ENCODE measurements around the gene TMEM200B. TPM values are rescaled to one million over a fixed set of nuclear protein-coding genes. Genes with fewer than 3 reads are reported as not detected.
A peak's percentile ranks its signal among the peaks of the same experiment; 100 is the strongest.

Gene TMEM200B
- total and polyA plus RNA-seq, 10 donors, result 0.98 to 5.6 (median 3.7) TPM

DNA sequence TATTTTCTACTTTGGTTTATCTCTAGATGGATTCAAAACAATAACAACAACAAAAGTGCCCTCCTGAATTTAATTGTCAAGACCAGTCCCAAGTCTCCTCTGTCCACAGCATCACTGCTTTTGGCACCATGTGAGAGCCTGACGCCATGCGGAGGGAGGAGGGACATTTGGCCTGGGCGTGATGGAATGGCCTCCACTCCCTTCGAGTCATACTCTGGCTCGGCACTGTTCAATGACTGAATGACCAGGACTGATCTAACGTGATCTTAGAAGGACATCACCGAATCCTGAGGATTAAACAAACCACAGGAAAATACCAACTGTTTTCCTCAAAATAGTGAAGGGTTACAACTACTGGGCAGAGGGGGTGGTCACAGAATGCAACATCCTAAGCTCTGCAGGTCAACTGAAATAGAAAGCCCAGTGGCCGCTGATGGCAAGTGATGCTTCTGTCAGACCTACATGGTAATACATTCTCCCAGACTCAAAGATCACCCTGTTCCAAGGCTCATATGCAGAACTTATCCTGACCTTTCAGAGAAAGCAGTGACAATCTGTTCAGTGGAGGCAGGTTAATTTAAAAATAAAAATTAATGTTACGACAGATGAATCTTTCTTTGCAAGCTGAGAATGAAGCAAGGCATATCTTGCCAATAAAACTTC is 38.9 kb upstream of the TMEM200B start:
- peak overlapping the region in 2 of 8 donors; percentile 2 to 4 for H3K27ac ChIP-seq
- WGBS, 5 donors, result 81 to 90% (median 88%) methylated on average over 9 of the region's 9 CpGs
- no peaks in the 10 kb centered on the region for H3K27me3 ChIP-seq (replicated peaks in 1 of 7)
- peaks cover 0 to 77% (median 46%) of the 10 kb centered on the region in 6 donors for H3K4me1 ChIP-seq
- no peak for DNase-seq
- H3K9me3 ChIP-seq, result no peaks in the 10 kb centered on the region
- intact Hi-C loops (cut with DNase I; ENCODE audit: low total_unique reads), result no loop called here
- H3K4me3 ChIP-seq, result no peak overlapping the region
- peak in 1 of 3 donors; percentile 28 for TF ChIP-seq POLR2AphosphoS5 (IDR thresholded peaks at IDR 0.05)
- no peak for TF ChIP-seq POLR2A (IDR thresholded peaks at IDR 0.05)
- TF ChIP-seq CTCF (IDR thresholded peaks at IDR 0.05 in 8 of 11, conservative IDR thresholded peaks at IDR 0.05 in 3 of 11), result no peak
- H3K36me3 ChIP-seq, result peaks cover 0 to 99% (median 63%) of the 10 kb centered on the region in 6 donors

- intact Hi-C loops (cut with DNase I; ENCODE audit: low total_unique reads), result no loop called here
- no peak for TF ChIP-seq POLR2A (IDR thresholded peaks at IDR 0.05)
- TF ChIP-seq POLR2AphosphoS5 (IDR thresholded peaks at IDR 0.05), result no peak
- no peak for TF ChIP-seq CTCF (IDR thresholded peaks at IDR 0.05 in 8 of 11, conservative IDR thresholded peaks at IDR 0.05 in 3 of 11)
- no peak for DNase-seq
- peak overlapping the region in 1 of 8 donors; percentile 2 for H3K27ac ChIP-seq
- no peaks in the 10 kb centered on the region for H3K9me3 ChIP-seq
- 51 to 63% (median 58%) methylated on average over 4 of the region's 4 CpGs for WGBS, 5 donors
- H3K4me3 ChIP-seq, result no peak overlapping the region
- peaks cover 3 to 99% (median 64%) of the 10 kb centered on the region in 6 donors for H3K36me3 ChIP-seq
- H3K4me1 ChIP-seq, result peaks cover 0 to 77% (median 46%) of the 10 kb centered on the region in 6 donors
- H3K27me3 ChIP-seq (replicated peaks in 1 of 7), result no peaks in the 10 kb centered on the region
Measured at GRCh38 chr1:29162025-29162424, 38.3 kb upstream of the TMEM200B start.

GRCh38 chr1:29159773-29160172 is 36.1 kb upstream of the TMEM200B start:
- 49 to 69% (median 60%) methylated on average over 3 of the region's 3 CpGs for WGBS, 5 donors
- Histone ChIP-seq H3K27ac (no peak overlapping the region), H3K9me3 (no peaks in the 10 kb centered on the region), H3K4me1 (peaks cover 0 to 70% (median 47%) of the 10 kb centered on the region in 6 donors), H3K36me3 (peaks cover 3 to 99% (median 65%) of the 10 kb centered on the region in 6 donors), H3K4me3 (no peak overlapping the region), H3K27me3 (replicated peaks in 1 of 7) (no peaks in the 10 kb centered on the region)
- intact Hi-C loops (cut with DNase I; ENCODE audit: low total_unique reads), result no loop called here
- no peak for DNase-seq
- no peak for TF ChIP-seq CTCF (IDR thresholded peaks at IDR 0.05 in 8 of 11, conservative IDR thresholded peaks at IDR 0.05 in 3 of 11)
- no peak for TF ChIP-seq POLR2AphosphoS5 (IDR thresholded peaks at IDR 0.05)
- no peak for TF ChIP-seq POLR2A (IDR thresholded peaks at IDR 0.05)

DNA sequence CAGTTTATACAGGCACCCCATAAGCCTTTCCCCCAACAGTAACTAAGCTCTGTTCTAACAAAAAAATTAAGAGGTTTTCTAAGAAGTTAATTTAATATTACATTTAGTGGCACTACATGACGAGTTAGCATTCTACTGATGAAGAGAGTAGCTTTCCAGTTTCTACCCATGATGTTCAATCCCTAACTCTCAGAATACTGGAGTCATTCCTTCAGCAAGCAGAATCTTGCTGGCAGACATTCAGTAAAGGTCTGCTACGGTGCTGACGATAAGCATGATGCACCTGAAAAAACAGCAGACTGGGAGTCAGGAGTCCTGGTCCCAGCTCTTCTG is 33.5 kb upstream of the TMEM200B start:
- intact Hi-C loops (cut with DNase I; ENCODE audit: low total_unique reads), result no loop called here
- no peak overlapping the region for H3K4me3 ChIP-seq
- H3K9me3 ChIP-seq, result no peaks in the 10 kb centered on the region
- WGBS, 5 donors, result 90 to 95% (median 93%) methylated on average over 3 of the region's 3 CpGs
- no peaks in the 10 kb centered on the region for H3K27me3 ChIP-seq (replicated peaks in 1 of 7)
- no peak for TF ChIP-seq POLR2A (IDR thresholded peaks at IDR 0.05)
- TF ChIP-seq CTCF (IDR thresholded peaks at IDR 0.05 in 8 of 11, conservative IDR thresholded peaks at IDR 0.05 in 3 of 11), result no peak
- TF ChIP-seq POLR2AphosphoS5 (IDR thresholded peaks at IDR 0.05), result no peak
- peak overlapping the region in 3 of 8 donors; percentile 22 to 58 (median 57) for H3K27ac ChIP-seq
- H3K36me3 ChIP-seq, result peaks cover 3 to 99% (median 85%) of the 10 kb centered on the region in 6 donors
- peaks cover 0 to 46% (median 31%) of the 10 kb centered on the region in 6 donors for H3K4me1 ChIP-seq
- DNase-seq, result no peak

Measured in spleen (tissue), 11 donors.